ENCODE results near the gene HEXIM2. TPM values are rescaled to one million over a fixed set of nuclear protein-coding genes. Genes with fewer than 3 reads are reported as not detected.
"Not testable (repeated sequence)": the region's sequence is repeated elsewhere in the genome, so short reads cannot be mapped to it uniquely, and the experiment has no call there.

Gene HEXIM2
- total RNA-seq, 1 donor from 2014 or later: 10.4 TPM

- Mint-ChIP-seq H3K9me3 (no peaks in the 10 kb centered on the region), H3K4me3 (no peak overlapping the region), H3K27ac (ENCODE audit: unreplicated experiment) (peak overlapping the region; percentile 83), H3K36me3 (ENCODE audit: low read depth) (no peaks in the 10 kb centered on the region), H3K27me3 (ENCODE audit: low read depth) (no peaks in the 10 kb centered on the region), H3K4me1 (peaks cover 19% of the 10 kb centered on the region)
- TF ChIP-seq CTCF (conservative IDR thresholded peaks at IDR 0.05): no peak
- DNase-seq (ENCODE audit: low read depth, low spot score): no peak
Measured at GRCh38 chr17:45197108-45197507, 35.4 kb downstream of the HEXIM2 start.

GRCh38 chr17:45197555-45198334 is 36.1 kb downstream of the HEXIM2 start:
- Mint-ChIP-seq H3K27me3 (ENCODE audit: low read depth) (no peaks in the 10 kb centered on the region), H3K4me3 (peak overlapping the region; percentile 27), H3K9me3 (no peaks in the 10 kb centered on the region), H3K4me1 (peaks cover 19% of the 10 kb centered on the region), H3K36me3 (ENCODE audit: low read depth) (no peaks in the 10 kb centered on the region), H3K27ac (ENCODE audit: unreplicated experiment) (no peak overlapping the region)
- peak; percentile 99 for DNase-seq (ENCODE audit: low read depth, low spot score)
- peak; percentile 100 for TF ChIP-seq CTCF (conservative IDR thresholded peaks at IDR 0.05)

- Mint-ChIP-seq H3K4me3 (no peak overlapping the region), H3K4me1 (peaks cover 19% of the 10 kb centered on the region), H3K27me3 (ENCODE audit: low read depth) (no peaks in the 10 kb centered on the region), H3K36me3 (ENCODE audit: low read depth) (no peaks in the 10 kb centered on the region), H3K9me3 (no peaks in the 10 kb centered on the region), H3K27ac (ENCODE audit: unreplicated experiment) (no peak overlapping the region)
- no peak for DNase-seq (ENCODE audit: low read depth, low spot score)
- TF ChIP-seq CTCF (conservative IDR thresholded peaks at IDR 0.05): no peak
Measured at GRCh38 chr17:45200701-45201100, 39.0 kb downstream of the HEXIM2 start.

GRCh38 chr17:45201457-45201856 is 39.8 kb downstream of the HEXIM2 start:
- Mint-ChIP-seq H3K9me3 (no peaks in the 10 kb centered on the region), H3K27me3 (ENCODE audit: low read depth) (no peaks in the 10 kb centered on the region), H3K4me1 (peaks cover 19% of the 10 kb centered on the region), H3K36me3 (ENCODE audit: low read depth) (no peaks in the 10 kb centered on the region), H3K27ac (ENCODE audit: unreplicated experiment) (no peak overlapping the region), H3K4me3 (no peak overlapping the region)
- no peak for TF ChIP-seq CTCF (conservative IDR thresholded peaks at IDR 0.05)
- no peak for DNase-seq (ENCODE audit: low read depth, low spot score)

GRCh38 chr17:45201880-45202279 is 40.2 kb downstream of the HEXIM2 start:
- not testable (repeated sequence) for H3K4me3 Mint-ChIP-seq; DNase-seq (ENCODE audit: low read depth, low spot score); H3K36me3 Mint-ChIP-seq (ENCODE audit: low read depth); H3K27me3 Mint-ChIP-seq (ENCODE audit: low read depth); H3K9me3 Mint-ChIP-seq; H3K27ac Mint-ChIP-seq (ENCODE audit: unreplicated experiment)
- peaks cover 17% of the 10 kb centered on the region for H3K4me1 Mint-ChIP-seq

- DNase-seq (ENCODE audit: low read depth, low spot score): peak; percentile 96
- no peak overlapping the region for H3K27ac Mint-ChIP-seq (ENCODE audit: unreplicated experiment)
- no peaks in the 10 kb centered on the region for H3K9me3 Mint-ChIP-seq
- peaks cover 56% of the 10 kb centered on the region for H3K27me3 Mint-ChIP-seq (ENCODE audit: low read depth)
- no peaks in the 10 kb centered on the region for H3K4me1 Mint-ChIP-seq
- peak; percentile 95 for TF ChIP-seq CTCF (conservative IDR thresholded peaks at IDR 0.05)
- H3K4me3 Mint-ChIP-seq: peak overlapping the region; percentile 59
- no peaks in the 10 kb centered on the region for H3K36me3 Mint-ChIP-seq (ENCODE audit: low read depth)
Measured at GRCh38 chr17:45218895-45219661, 57.4 kb downstream of the HEXIM2 start.

Data from neural crest cell (in vitro differentiated cells).